Mesenchymal stem cell (in vitro differentiated cells and primary cell): Measurements from ENCODE around the gene IP6K3.
A peak's percentile ranks its signal among the peaks of the same experiment; 100 is the strongest.

ENCODE experiments used
- DNase-seq: peaks from one replicate; pipeline ENCODE4 v3.0.0-alpha.2; 2013
- H2AFZ ChIP-seq: one replicate; pipeline ENCODE4 v1.6.1; 2013; ENCODE audit warnings: low read depth, mild to moderate bottlenecking, control low read depth, inconsistent platforms, low read length, moderate library complexity
- H2AK5ac ChIP-seq: 2 replicates; pipeline ENCODE4 v1.6.1; 2013; ENCODE audit warnings: low read length, moderate library complexity, mild to moderate bottlenecking, inconsistent platforms; ENCODE audit not compliant: severe bottlenecking
- H2BK120ac ChIP-seq: one replicate; pipeline ENCODE4 v1.6.1; 2013; ENCODE audit warnings: low read depth, mild to moderate bottlenecking, inconsistent platforms, low read length, moderate library complexity
- H2BK12ac ChIP-seq, 2 experiments: one replicate each; pipeline ENCODE4 v1.6.1; 2013; ENCODE audit warnings: inconsistent platforms in 2 of 2, low read length in 2 of 2, mild to moderate bottlenecking in 2 of 2, moderate library complexity in 2 of 2, control low read depth in 1 of 2
- H2BK15ac ChIP-seq: one replicate; pipeline ENCODE4 v1.6.1; 2013; ENCODE audit warnings: mild to moderate bottlenecking, low read depth, inconsistent platforms; ENCODE audit not compliant: poor library complexity, severe bottlenecking
- H2BK5ac ChIP-seq: 2 replicates; pipeline ENCODE4 v1.6.1; 2013; ENCODE audit warnings: low read depth, mild to moderate bottlenecking, low read length, control low read depth, inconsistent platforms; ENCODE audit not compliant: poor library complexity, severe bottlenecking
- H3K14ac ChIP-seq, 2 experiments: one replicate each; pipeline ENCODE4 v1.6.1; 2013; ENCODE audit warnings: inconsistent platforms in 2 of 2, low read length in 2 of 2, control low read depth in 1 of 2, mild to moderate bottlenecking in 1 of 2, moderate library complexity in 1 of 2
- H3K18ac ChIP-seq, 2 experiments: one replicate each; pipeline ENCODE4 v1.6.1; 2013; ENCODE audit warnings: inconsistent platforms in 2 of 2, low read length in 2 of 2, control low read depth in 1 of 2, low read depth in 1 of 2, mild to moderate bottlenecking in 1 of 2
- H3K23ac ChIP-seq, 2 experiments: one replicate each; pipeline ENCODE4 v1.6.1; 2013; ENCODE audit warnings: inconsistent platforms in 2 of 2, low read length in 2 of 2, mild to moderate bottlenecking in 2 of 2, moderate library complexity in 2 of 2, control low read depth in 1 of 2
- H3K27ac ChIP-seq: 2 replicates; pipeline ENCODE4 v1.5.1; 2013; ENCODE audit warnings: mild to moderate bottlenecking, moderate library complexity, low read length, control low read depth, inconsistent platforms; ENCODE audit not compliant: poor library complexity, severe bottlenecking
- H3K27me3 ChIP-seq, 2 experiments: 2 replicates each; pipeline versions ENCODE4 v1.6.1 to v1.7.0; 2013; ENCODE audit warnings: low read length in 2 of 2, mild to moderate bottlenecking in 2 of 2, moderate library complexity in 2 of 2, control low read depth in 1 of 2, inconsistent platforms in 1 of 2; ENCODE audit not compliant: control insufficient read depth in 1 of 2, insufficient read depth in 1 of 2
- H3K36me3 ChIP-seq, 2 experiments: 2 replicates each; pipeline versions ENCODE4 v1.6.1 to v1.7.0; 2013; ENCODE audit warnings: low read length in 2 of 2, control low read depth in 1 of 2, inconsistent platforms in 1 of 2, low read depth in 1 of 2, mild to moderate bottlenecking in 1 of 2; ENCODE audit not compliant: insufficient read depth in 2 of 2, control insufficient read depth in 1 of 2
- H3K4ac ChIP-seq, 2 experiments: one replicate each; pipeline ENCODE4 v1.6.1; 2013; ENCODE audit warnings: inconsistent platforms in 2 of 2, low read length in 2 of 2, mild to moderate bottlenecking in 2 of 2, moderate library complexity in 2 of 2, control low read depth in 1 of 2, low read depth in 1 of 2
- H3K4me1 ChIP-seq: 2 replicates; pipeline ENCODE4 v1.6.1; 2013; ENCODE audit warnings: low read depth, low read length, control low read depth; ENCODE audit not compliant: control insufficient read depth, insufficient read depth
- H3K4me2 ChIP-seq: 2 replicates; pipeline ENCODE4 v1.6.1; 2013; ENCODE audit warnings: low read length, mild to moderate bottlenecking, inconsistent platforms; ENCODE audit not compliant: poor library complexity, severe bottlenecking
- H3K4me3 ChIP-seq, 2 experiments: 2 replicates each; pipeline versions ENCODE4 v1.5.1 to v1.7.0; 2013; ENCODE audit warnings: low read length in 2 of 2, mild to moderate bottlenecking in 2 of 2, control low read depth in 1 of 2, low read depth in 1 of 2; ENCODE audit not compliant: insufficient read depth in 1 of 2
- H3K79me1 ChIP-seq: replicated peaks from 2 replicates; pipeline ENCODE4 v1.6.1; 2013; ENCODE audit warnings: mild to moderate bottlenecking, control low read depth, low read length, inconsistent platforms; ENCODE audit not compliant: poor library complexity, severe bottlenecking
- H3K9ac ChIP-seq: 2 replicates; pipeline ENCODE4 v1.7.0; 2013; ENCODE audit warnings: mild to moderate bottlenecking, low read length, moderate library complexity
- H3K9me3 ChIP-seq: 2 replicates; pipeline ENCODE4 v1.7.0; 2013; ENCODE audit warnings: mild to moderate bottlenecking, low read length; ENCODE audit not compliant: control insufficient read depth
- H4K8ac ChIP-seq: one replicate; pipeline ENCODE4 v1.6.1; 2013; ENCODE audit warnings: inconsistent platforms, mild to moderate bottlenecking, low read length, moderate library complexity
- H4K91ac ChIP-seq: one replicate; pipeline ENCODE4 v1.6.1; 2013; ENCODE audit warnings: mild to moderate bottlenecking, low read length, inconsistent platforms
- WGBS: methylation state at CpG from one replicate; pipeline ENCODE4 v1.1.7; 2013; ENCODE audit warnings: mixed read lengths; 5-methylcytosine and 5-hydroxymethylcytosine counted together

IP6K3 gene

DNA sequence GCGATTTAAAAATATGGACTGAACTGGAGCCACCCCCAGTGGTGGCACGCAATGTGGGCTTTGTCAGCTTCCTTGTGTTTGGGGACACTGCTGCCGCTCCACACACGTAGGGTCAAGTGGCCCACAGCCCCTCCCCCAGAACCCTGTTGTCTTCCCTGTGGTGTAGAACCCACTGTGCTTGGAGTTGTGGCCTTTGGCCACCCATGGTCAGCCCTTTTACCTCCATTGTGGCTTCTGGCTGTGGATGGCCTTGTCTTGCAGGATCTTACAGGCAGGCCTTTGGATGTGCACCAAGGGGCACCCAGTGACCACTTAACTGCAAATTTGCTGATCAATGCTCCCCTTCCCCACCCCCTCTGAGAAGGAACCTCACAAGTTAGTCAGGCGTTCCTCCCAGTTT, 44.2 kb upstream of the IP6K3 start:
- Histone ChIP-seq H3K27ac (no peak overlapping the region), H3K4ac (no peak overlapping the region), H3K4me3 (no peak overlapping the region), H2BK12ac (peak overlapping the region in 1 of 2 experiments; percentile 32), H2BK120ac (no peak overlapping the region), H3K27me3 (peaks cover 0 to 34% of the 10 kb centered on the region in 2 experiments), H4K91ac (no peak overlapping the region), H2AK5ac (peak overlapping the region; percentile 7), H3K9me3 (no peaks in the 10 kb centered on the region), H3K36me3 (peaks cover under 1 to 6% of the 10 kb centered on the region in 2 experiments), H3K18ac (no peak overlapping the region), H2BK5ac (no peak overlapping the region), H3K14ac (no peak overlapping the region), H3K23ac (no peak overlapping the region), H3K4me2 (no peak overlapping the region), H2BK15ac (no peak overlapping the region), H4K8ac (no peak overlapping the region), H3K4me1 (peaks cover 30% of the 10 kb centered on the region), H3K79me1 (peaks cover 16% of the 10 kb centered on the region), H3K9ac (no peak overlapping the region), H2AFZ (no peak overlapping the region)
- no peak for DNase-seq
- 87% methylated on average over 5 of the region's 5 CpGs for WGBS

DNA sequence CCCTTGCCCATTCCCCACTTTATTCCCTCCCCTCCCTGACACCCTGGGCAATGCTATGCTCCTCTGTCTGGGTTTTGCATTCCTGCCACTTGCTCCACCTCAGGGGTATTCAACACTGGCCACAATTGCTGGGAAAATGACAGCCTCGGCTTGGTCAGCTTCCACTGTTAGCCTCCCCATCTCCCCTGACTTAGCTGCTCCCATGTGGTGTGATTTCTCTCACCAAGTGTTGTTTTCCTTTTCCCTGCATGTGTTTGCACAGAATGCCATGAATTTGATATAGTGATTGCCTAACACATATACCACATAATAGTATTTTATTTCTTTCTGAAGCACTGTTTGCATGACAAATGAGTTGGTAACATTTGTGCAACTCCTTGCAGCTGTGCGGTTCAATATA, 43.7 kb upstream of the IP6K3 start:
- Histone ChIP-seq H3K4me3 (no peak overlapping the region), H3K4me2 (no peak overlapping the region), H3K18ac (no peak overlapping the region), H2BK120ac (no peak overlapping the region), H3K14ac (no peak overlapping the region), H2BK15ac (peak overlapping the region; percentile 45), H2BK5ac (no peak overlapping the region), H3K4ac (no peak overlapping the region), H4K91ac (no peak overlapping the region), H3K27ac (no peak overlapping the region), H3K9me3 (no peaks in the 10 kb centered on the region), H3K4me1 (peaks cover 29% of the 10 kb centered on the region), H2BK12ac (no peak overlapping the region), H3K36me3 (peaks cover 2 to 7% of the 10 kb centered on the region in 2 experiments), H3K23ac (no peak overlapping the region), H2AK5ac (peak overlapping the region; percentile 35), H3K27me3 (peaks cover 0 to 30% of the 10 kb centered on the region in 2 experiments), H4K8ac (no peak overlapping the region), H2AFZ (no peak overlapping the region), H3K9ac (no peak overlapping the region), H3K79me1 (peaks cover 16% of the 10 kb centered on the region)
- 98% methylated on average over 2 of the region's 2 CpGs for WGBS
- DNase-seq, result no peak

DNA sequence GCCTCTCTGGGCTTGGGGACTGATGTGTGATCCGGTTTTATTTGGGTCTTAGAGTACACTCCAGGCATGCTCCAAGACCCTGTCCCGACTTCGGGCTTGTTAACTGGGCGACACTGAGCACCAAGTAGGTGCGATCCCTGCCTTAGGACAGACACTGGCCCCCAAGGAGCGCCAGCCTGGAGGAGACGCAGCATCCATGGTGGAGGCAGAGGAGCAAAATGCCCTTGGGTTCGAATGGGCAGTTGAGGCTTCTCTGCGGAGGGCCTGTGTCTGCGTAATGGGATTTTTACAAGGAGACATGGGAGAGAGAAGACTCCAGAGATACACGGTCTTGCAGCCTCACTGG, 42.8 kb upstream of the IP6K3 start:
- WGBS, result 89% methylated on average over 10 of the region's 11 CpGs
- peak overlapping the region in 1 of 2 experiments; percentile 79 for H3K23ac ChIP-seq
- H3K4me2 ChIP-seq, result peak overlapping the region; percentile 41
- no peaks in the 10 kb centered on the region for H3K9me3 ChIP-seq
- H2AFZ ChIP-seq, result peak overlapping the region; percentile 18
- H3K27ac ChIP-seq, result no peak overlapping the region
- peak overlapping the region; percentile 3 for H4K91ac ChIP-seq
- H3K4me3 ChIP-seq, result peak overlapping the region in 1 of 2 experiments; percentile 84
- H2BK120ac ChIP-seq, result no peak overlapping the region
- peak overlapping the region; percentile 9 to 97 for H3K4ac ChIP-seq
- peak overlapping the region in 1 of 2 experiments; percentile 81 for H2BK12ac ChIP-seq
- H3K79me1 ChIP-seq, result peaks cover 20% of the 10 kb centered on the region
- H2BK15ac ChIP-seq, result no peak overlapping the region
- no peak overlapping the region for H2BK5ac ChIP-seq
- peak overlapping the region in 1 of 2 experiments; percentile 93 for H3K14ac ChIP-seq
- peaks cover 24% of the 10 kb centered on the region for H3K4me1 ChIP-seq
- H3K27me3 ChIP-seq, result peaks cover 0 to 21% of the 10 kb centered on the region in 2 experiments
- peaks cover 11 to 15% of the 10 kb centered on the region in 2 experiments for H3K36me3 ChIP-seq
- H2AK5ac ChIP-seq, result peak overlapping the region; percentile 49
- H4K8ac ChIP-seq, result peak overlapping the region; percentile 81
- no peak for DNase-seq
- peak overlapping the region; percentile 9 to 87 for H3K18ac ChIP-seq
- H3K9ac ChIP-seq, result peak overlapping the region; percentile 94

DNA sequence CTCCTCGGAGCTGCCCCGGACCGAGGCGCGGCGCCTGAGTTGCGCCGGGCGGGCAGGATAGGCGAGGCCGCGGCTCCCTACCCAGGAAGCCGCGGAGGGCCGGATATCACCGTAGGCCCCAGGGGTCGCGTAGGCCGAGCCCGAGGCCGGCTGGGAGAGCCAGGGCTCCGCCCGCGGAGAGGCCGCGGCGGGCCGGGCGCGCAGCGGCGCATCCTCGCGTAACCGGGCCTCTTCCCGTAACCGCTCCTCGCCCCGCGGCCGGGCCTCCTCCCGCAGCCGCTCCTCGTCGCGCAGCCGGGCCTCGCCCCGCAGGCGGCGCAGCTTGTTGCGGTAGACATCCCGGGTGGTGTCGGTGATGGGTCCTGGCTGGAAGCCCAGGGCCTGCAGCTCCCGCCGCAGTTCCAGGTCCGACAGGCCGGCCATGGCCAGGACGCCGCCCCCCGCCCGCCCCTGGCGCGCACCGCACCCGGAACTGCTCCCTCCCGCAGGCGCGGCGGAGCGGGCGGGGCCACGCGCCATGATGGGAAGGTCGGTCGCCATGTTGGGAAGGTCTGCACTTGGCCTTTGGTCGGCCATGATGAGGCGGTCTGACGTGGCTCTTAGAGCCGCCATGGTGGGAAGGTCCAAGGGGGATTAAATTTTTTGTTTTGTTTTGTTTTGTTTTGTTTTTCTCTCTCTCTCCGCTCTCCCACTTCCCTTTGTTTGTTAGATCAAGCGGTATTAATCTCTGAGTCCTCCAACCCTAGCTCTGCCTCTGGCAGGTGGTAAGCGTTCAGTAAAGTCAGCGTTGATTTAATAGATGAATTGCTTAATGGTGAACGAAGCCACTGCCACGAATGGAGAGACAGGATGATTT, 42.2 kb upstream of the IP6K3 start, which contains the start of gene LEMD2:
TSS of gene LEMD2 (minus strand) at position 437 of the 856 bp plus-strand sequence. CDS start at position 423, 14 bp downstream.
- H2BK12ac ChIP-seq, result peak within 1 kb of the TSS in 1 of 2 experiments; percentile 81
- peak within 1 kb of the TSS; percentile 96 for H4K8ac ChIP-seq
- peak within 1 kb of the TSS in 1 of 2 experiments; percentile 98 for H3K14ac ChIP-seq
- peak within 1 kb of the TSS; percentile 71 for H3K27ac ChIP-seq
- H3K4me3 ChIP-seq, result peak within 1 kb of the TSS; percentile 84 to 93
- peak within 1 kb of the TSS; percentile 97 to 99 for H3K18ac ChIP-seq
- peak within 1 kb of the TSS; percentile 66 for H3K4me2 ChIP-seq
- peak within 1 kb of the TSS; percentile 89 for H2BK120ac ChIP-seq
- H2AK5ac ChIP-seq, result peak within 1 kb of the TSS; percentile 61
- WGBS, result 6% methylated on average over 56 of the region's 86 CpGs
- H3K4me1 ChIP-seq, result peaks cover 24% of the 10 kb centered on the region
- DNase-seq, result peak; percentile 93
- H3K4ac ChIP-seq, result peak within 1 kb of the TSS; percentile 91 to 99
- peak within 1 kb of the TSS in 1 of 2 experiments; percentile 87 for H3K23ac ChIP-seq
- H2AFZ ChIP-seq, result peak within 1 kb of the TSS; percentile 88
- H3K36me3 ChIP-seq, result peaks cover 15 to 20% of the 10 kb centered on the region in 2 experiments
- no peaks in the 10 kb centered on the region for H3K9me3 ChIP-seq
- peak within 1 kb of the TSS; percentile 94 for H4K91ac ChIP-seq
- H2BK15ac ChIP-seq, result peak within 1 kb of the TSS; percentile 88
- H3K9ac ChIP-seq, result peak within 1 kb of the TSS; percentile 94
- peaks cover 0 to 15% of the 10 kb centered on the region in 2 experiments for H3K27me3 ChIP-seq
- peak within 1 kb of the TSS; percentile 92 for H2BK5ac ChIP-seq
- peaks cover 23% of the 10 kb centered on the region for H3K79me1 ChIP-seq
